SK-N-SH (cell line): ENCODE data around the gene AK5. TPM values are rescaled to one million over a fixed set of nuclear protein-coding genes. Genes with fewer than 3 reads are reported as not detected.

Experiments
- CTCF ChIA-PET: fragments of 300-600, 350-600 bp; formaldehyde crosslinking; extraction: SDS; loops from one replicate; lab custom pipeline; 2021; lab: Yijun Ruan, JAX
- POLR2A ChIA-PET: fragments of 350-600 bp; sonication (Branson Sonifier 250); formaldehyde crosslinking; extraction: SDS; loops from one replicate; lab custom pipeline; 2020; ENCODE audit warnings: antibody characterized with exemption, inconsistent platforms; lab: Yijun Ruan, JAX
- DNase-seq: peaks from one replicate; pipeline ENCODE4 v3.0.0; 2012
- H2AFZ ChIP-seq: fragments of 200-600 bp; sonication (generic); 2 replicates; pipeline ENCODE4 v1.8.1; 2016; ENCODE audit warnings: antibody characterized with exemption, mild to moderate bottlenecking, low read depth
- H3F3A ChIP-seq: fragments of 200-600 bp; sonication (generic); replicated peaks from 2 replicates; pipeline ENCODE3; 2016; ENCODE audit warnings: antibody characterized with exemption, mild to moderate bottlenecking; ENCODE audit not compliant: insufficient read depth
- H3K27ac ChIP-seq, 2 experiments: fragments of 200-500 bp in 1 of 2; fragments of 200-600 bp in 1 of 2; sonication (Bioruptor generic) in 1 of 2; sonication (generic), shearing (Covaris generic) in 1 of 2; 2 replicates each; pipeline versions ENCODE4 v1.5.1 to v1.6.1; 2014 to 2016; ENCODE audit warnings: low read depth in 2 of 2, inconsistent platforms in 1 of 2, low read length in 1 of 2, mild to moderate bottlenecking in 1 of 2, mixed read lengths in 1 of 2
- H3K27me3 ChIP-seq: fragments of 200-600 bp; sonication (generic), shearing (Covaris generic); 2 replicates; pipeline ENCODE4 v1.6.1; 2016; ENCODE audit warnings: mixed run types; ENCODE audit not compliant: insufficient read depth
- H3K36me3 ChIP-seq, 2 experiments: fragments of 200-500 bp in 1 of 2; fragments of 200-600 bp in 1 of 2; sonication (Bioruptor generic) in 1 of 2; sonication (generic) in 1 of 2; replicated peaks in 1 of 2; 2 replicates each; pipeline versions ENCODE3 to v1.5.1; 2014 to 2016; ENCODE audit warnings: low read length in 1 of 2, mild to moderate bottlenecking in 1 of 2; ENCODE audit not compliant: insufficient read depth in 2 of 2, control insufficient read depth in 1 of 2
- H3K4me1 ChIP-seq, 2 experiments: fragments of 200-500 bp in 1 of 2; fragments of 200-600 bp in 1 of 2; sonication (Bioruptor generic) in 1 of 2; sonication (generic), shearing (Covaris generic) in 1 of 2; 2 replicates each; pipeline versions ENCODE4 v1.5.1 to v1.6.1; 2014 to 2016; ENCODE audit warnings: low read depth in 1 of 2, low read length in 1 of 2, mixed run types in 1 of 2; ENCODE audit not compliant: insufficient read depth in 2 of 2, control insufficient read depth in 1 of 2
- H3K4me2 ChIP-seq: fragments of 200-600 bp; sonication (generic), shearing (Covaris generic); 2 replicates; pipeline ENCODE4 v1.6.1; 2017; ENCODE audit warnings: mixed run types
- H3K4me3 ChIP-seq, 2 experiments: fragments of 200-500 bp in 1 of 2; fragments of 200-600 bp in 1 of 2; sonication (Bioruptor generic) in 1 of 2; sonication (generic), shearing (Covaris generic) in 1 of 2; 2 replicates each; pipeline versions ENCODE4 v1.5.1 to v1.8.1; 2014 to 2016; ENCODE audit warnings: low read depth in 2 of 2, inconsistent platforms in 1 of 2, low read length in 1 of 2, mild to moderate bottlenecking in 1 of 2, mixed read lengths in 1 of 2, moderate library complexity in 1 of 2
- H3K79me2 ChIP-seq: fragments of 200-600 bp; sonication (generic); 2 replicates; pipeline ENCODE4 v1.8.1; 2017; ENCODE audit warnings: mild to moderate bottlenecking; ENCODE audit not compliant: insufficient read depth
- H3K9ac ChIP-seq: fragments of 200-600 bp; sonication (generic); 2 replicates; pipeline ENCODE4 v1.6.1; 2017; ENCODE audit warnings: mixed run types
- H3K9me2 ChIP-seq: fragments of 200-600 bp; sonication (generic); 2 replicates; pipeline ENCODE4 v1.6.1; 2017; ENCODE audit warnings: mixed run types
- H3K9me3 ChIP-seq: fragments of 200-600 bp; sonication (generic); 2 replicates; pipeline ENCODE4 v1.6.1; 2017; ENCODE audit warnings: mixed run types, mild to moderate bottlenecking, moderate library complexity
- H4K20me1 ChIP-seq: fragments of 200-600 bp; sonication (generic); 2 replicates; pipeline ENCODE4 v1.6.1; 2017; ENCODE audit warnings: mild to moderate bottlenecking, mixed run types; ENCODE audit not compliant: insufficient read depth
- ELF1 ChIP-seq: IDR thresholded peaks from 2 replicates; pipeline ENCODE4 v1.4.0; 2012
- EP300 ChIP-seq, 2 experiments: IDR thresholded peaks; 2 replicates each; pipeline versions ENCODE4 v1.4.0 to v1.6.1; 2012; ENCODE audit warnings: borderline replicate concordance in 1 of 2, low read depth in 1 of 2, low read length in 1 of 2
- FOXM1 ChIP-seq: IDR thresholded peaks from 2 replicates; pipeline ENCODE4 v1.4.0; 2012; ENCODE audit warnings: low read depth, mild to moderate bottlenecking
- GABPA ChIP-seq: IDR thresholded peaks from 2 replicates; pipeline ENCODE4 v1.4.0; 2012; ENCODE audit warnings: low read depth, mild to moderate bottlenecking
- MAX ChIP-seq: IDR thresholded peaks from 2 replicates; pipeline ENCODE4 v1.4.0; 2012; ENCODE audit warnings: low read depth
- MXI1 ChIP-seq: IDR thresholded peaks from 2 replicates; pipeline ENCODE4 v1.6.1; 2012; ENCODE audit warnings: mild to moderate bottlenecking, low read depth, low read length, improper control_type of control experiment
- PBX3 ChIP-seq: IDR thresholded peaks from 2 replicates; pipeline ENCODE4; 2012
- POLR2AphosphoS5 ChIP-seq: IDR thresholded peaks from 2 replicates; pipeline ENCODE4 v1.6.1; 2012; ENCODE audit warnings: low read depth, low read length
- RAD21 ChIP-seq: IDR thresholded peaks from 2 replicates; pipeline ENCODE4 v1.6.1; 2012; ENCODE audit warnings: mild to moderate bottlenecking, low read length
- REST ChIP-seq: IDR thresholded peaks from 2 replicates; pipeline ENCODE4 v1.6.1; 2012; ENCODE audit warnings: mild to moderate bottlenecking, low read depth, low read length, moderate library complexity
- RFX5 ChIP-seq: IDR thresholded peaks from 2 replicates; pipeline ENCODE4 v1.6.1; 2012; ENCODE audit warnings: mild to moderate bottlenecking, improper control_type of control experiment, low read length
- SIN3A ChIP-seq: IDR thresholded peaks from 2 replicates; pipeline ENCODE4 v1.6.1; 2012; ENCODE audit warnings: low read depth, mild to moderate bottlenecking, low read length, moderate library complexity, borderline replicate concordance
- SMC3 ChIP-seq: IDR thresholded peaks from 2 replicates; pipeline ENCODE4 v1.6.1; 2012; ENCODE audit warnings: low read depth, low read length, improper control_type of control experiment
- TAF1 ChIP-seq: IDR thresholded peaks from 2 replicates; pipeline ENCODE4 v1.6.1; 2012; ENCODE audit warnings: low read depth, mild to moderate bottlenecking, low read length, moderate library complexity, borderline replicate concordance
- TCF12 ChIP-seq: IDR thresholded peaks from 2 replicates; pipeline ENCODE4 v1.4.0; 2012
- TEAD4 ChIP-seq: IDR thresholded peaks from 2 replicates; pipeline ENCODE4 v1.4.0; 2012; ENCODE audit warnings: mild to moderate bottlenecking, borderline replicate concordance; ENCODE audit not compliant: insufficient read depth
- YY1 ChIP-seq: IDR thresholded peaks from 2 replicates; pipeline ENCODE4 v1.4.0; 2012; ENCODE audit warnings: low read depth, mild to moderate bottlenecking
- WGBS: methylation state at CpG from one replicate; pipeline ENCODE4 v1.1.6; 2017; ENCODE audit warnings: low lambda C conversion rate; 5-methylcytosine and 5-hydroxymethylcytosine counted together
- polyA plus RNA-seq, 3 experiments: library from polyadenylated mRNA; depleted of rRNA; stranded (reverse); fragments of >200 nt; gene quantifications; 2 replicates each; pipeline ENCODE4 v1.2.3, GENCODE V29; 2012
- TF ChIP-seq, protein P1 (sequence below): fragments of 200-600 bp; sonication (generic); IDR thresholded peaks from 2 replicates; pipeline ENCODE4 v1.6.1; 2017; ENCODE audit warnings: antibody characterized with exemption, mild to moderate bottlenecking, moderate library complexity

The AK5 gene
- polyA plus RNA-seq, 1 of the 3 experiments (the other 2 are of a cell fraction) = 22.9 TPM

GRCh38 chr1:77504986-77505385 lies 223.2 kb downstream of the AK5 start (continued):
- TF ChIP-seq TEAD4 = no peak
- TF ChIP-seq TAF1 = no peak
- no peak for TF ChIP-seq SMC3
- TF ChIP-seq TCF12 = no peak

GRCh38 chr1:77506771-77507170 lies 225.0 kb downstream of the AK5 start:
- no peaks in the 10 kb centered on the region for H3K9me3 ChIP-seq
- no peaks in the 10 kb centered on the region for H3K9me2 ChIP-seq
- POLR2A ChIA-PET = no interaction called here
- no peak overlapping the region for H3K9ac ChIP-seq
- no peak overlapping the region for H3K27ac ChIP-seq
- H2AFZ ChIP-seq = no peak overlapping the region
- CTCF ChIA-PET = no interaction called here
- H3K4me1 ChIP-seq = peaks cover 8 to 22% of the 10 kb centered on the region in 2 experiments; a peak in 3 of 4 replicates
- H4K20me1 ChIP-seq = no peaks in the 10 kb centered on the region
- WGBS = 100% methylated on average over 4 of the region's 4 CpGs
- no peaks in the 10 kb centered on the region for H3K79me2 ChIP-seq
- no peaks in the 10 kb centered on the region for H3K27me3 ChIP-seq
- peaks cover 33% of the 10 kb centered on the region for H3F3A ChIP-seq
- no peak overlapping the region for H3K4me3 ChIP-seq
- no peak for DNase-seq
- H3K4me2 ChIP-seq = no peak overlapping the region
- TF ChIP-seq SIN3A (no peak), POLR2AphosphoS5 (no peak), MXI1 (no peak), RAD21 (no peak), ELF1 (no peak), REST (no peak), TEAD4 (no peak), GABPA (no peak), EP300 (IDR thresholded peaks at IDR 0.05; ENCODE audit: borderline replicate concordance in 1 of 2, low read depth in 1 of 2, low read length in 1 of 2) (no peak), RFX5 (no peak), MAX (no peak), YY1 (no peak), PBX3 (no peak), FOXM1 (no peak)
- TF ChIP-seq, protein P1, sequence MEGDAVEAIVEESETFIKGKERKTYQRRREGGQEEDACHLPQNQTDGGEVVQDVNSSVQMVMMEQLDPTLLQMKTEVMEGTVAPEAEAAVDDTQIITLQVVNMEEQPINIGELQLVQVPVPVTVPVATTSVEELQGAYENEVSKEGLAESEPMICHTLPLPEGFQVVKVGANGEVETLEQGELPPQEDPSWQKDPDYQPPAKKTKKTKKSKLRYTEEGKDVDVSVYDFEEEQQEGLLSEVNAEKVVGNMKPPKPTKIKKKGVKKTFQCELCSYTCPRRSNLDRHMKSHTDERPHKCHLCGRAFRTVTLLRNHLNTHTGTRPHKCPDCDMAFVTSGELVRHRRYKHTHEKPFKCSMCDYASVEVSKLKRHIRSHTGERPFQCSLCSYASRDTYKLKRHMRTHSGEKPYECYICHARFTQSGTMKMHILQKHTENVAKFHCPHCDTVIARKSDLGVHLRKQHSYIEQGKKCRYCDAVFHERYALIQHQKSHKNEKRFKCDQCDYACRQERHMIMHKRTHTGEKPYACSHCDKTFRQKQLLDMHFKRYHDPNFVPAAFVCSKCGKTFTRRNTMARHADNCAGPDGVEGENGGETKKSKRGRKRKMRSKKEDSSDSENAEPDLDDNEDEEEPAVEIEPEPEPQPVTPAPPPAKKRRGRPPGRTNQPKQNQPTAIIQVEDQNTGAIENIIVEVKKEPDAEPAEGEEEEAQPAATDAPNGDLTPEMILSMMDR = no peak
- H3K36me3 ChIP-seq = no peaks in the 10 kb centered on the region
